Stimulated activated CD8-positive, alpha-beta memory T cell treated with anti-CD3 and anti-CD28 coated beads, Interleukin-4, amount 100 ng/mL, for 1 hour (primary cell): Measurements from ENCODE around the gene RHOBTB3.

Source experiments
- DNase-seq, 2 donors: peaks; one replicate each; pipeline ENCODE4 v3.0.0-alpha.2; 2020; ENCODE audit warnings: low read depth in 2 of 2, low spot score in 1 of 2

The RHOBTB3 gene

GRCh38 chr5:95838001-95838520, 106.9 kb downstream of the RHOBTB3 start:
- DNase-seq, result no peak

- no peak for DNase-seq
Observed at GRCh38 chr5:95838556-95838955, 107.4 kb downstream of the RHOBTB3 start.

- no peak for DNase-seq
Observed at GRCh38 chr5:95839658-95840057, 108.5 kb downstream of the RHOBTB3 start.

- DNase-seq, result no peak
Observed at GRCh38 chr5:95840956-95841705, 110.0 kb downstream of the RHOBTB3 start.

- no peak for DNase-seq
Observed at GRCh38 chr5:95841914-95842812, 111.0 kb downstream of the RHOBTB3 start.

GRCh38 chr5:95842854-95843544, 111.9 kb downstream of the RHOBTB3 start:
- DNase-seq, result peak in 1 of 2 donors; percentile 39

- DNase-seq, result no peak
Observed at GRCh38 chr5:95843733-95844223, 112.6 kb downstream of the RHOBTB3 start.

- no peak for DNase-seq
Observed at GRCh38 chr5:95845391-95845790, 114.3 kb downstream of the RHOBTB3 start.
